ENCODE measurements around the gene MGMT. TPM values are rescaled to one million over a fixed set of nuclear protein-coding genes. Genes with fewer than 3 reads are reported as not detected.

MGMT gene
- total RNA-seq, 1 donor from 2014 or later = 19.4 TPM

DNA sequence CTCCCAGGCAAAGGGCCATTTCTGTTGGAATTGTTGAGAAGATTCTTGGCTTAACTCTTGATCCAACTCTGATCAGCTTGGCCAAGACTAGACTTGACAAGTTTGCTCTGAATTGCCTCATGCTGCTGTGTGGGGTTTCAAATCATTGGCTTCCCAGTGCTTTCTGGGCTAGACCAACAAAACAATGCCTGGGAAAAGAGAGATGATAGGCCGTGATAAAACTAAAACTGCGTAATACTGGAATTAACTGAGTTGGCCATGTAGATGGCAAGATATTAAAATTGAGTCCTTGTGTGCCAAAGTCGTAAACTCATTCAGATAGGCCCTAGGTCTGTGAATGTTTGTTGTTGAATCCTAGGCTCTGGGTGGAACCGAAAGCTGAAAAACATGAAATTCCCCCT lies 222.6 kb downstream of the MGMT start:
- Histone ChIP-seq H3K4me3 (no peak overlapping the region), H3K27ac (no peak overlapping the region), H3K4me1 (no peaks in the 10 kb centered on the region), H3K9me3 (no peaks in the 10 kb centered on the region), H3K36me3 (no peaks in the 10 kb centered on the region), H3K27me3 (no peaks in the 10 kb centered on the region)
- DNase-seq (no peak), ATAC-seq (no peak)
- TF ChIP-seq, protein P1, sequence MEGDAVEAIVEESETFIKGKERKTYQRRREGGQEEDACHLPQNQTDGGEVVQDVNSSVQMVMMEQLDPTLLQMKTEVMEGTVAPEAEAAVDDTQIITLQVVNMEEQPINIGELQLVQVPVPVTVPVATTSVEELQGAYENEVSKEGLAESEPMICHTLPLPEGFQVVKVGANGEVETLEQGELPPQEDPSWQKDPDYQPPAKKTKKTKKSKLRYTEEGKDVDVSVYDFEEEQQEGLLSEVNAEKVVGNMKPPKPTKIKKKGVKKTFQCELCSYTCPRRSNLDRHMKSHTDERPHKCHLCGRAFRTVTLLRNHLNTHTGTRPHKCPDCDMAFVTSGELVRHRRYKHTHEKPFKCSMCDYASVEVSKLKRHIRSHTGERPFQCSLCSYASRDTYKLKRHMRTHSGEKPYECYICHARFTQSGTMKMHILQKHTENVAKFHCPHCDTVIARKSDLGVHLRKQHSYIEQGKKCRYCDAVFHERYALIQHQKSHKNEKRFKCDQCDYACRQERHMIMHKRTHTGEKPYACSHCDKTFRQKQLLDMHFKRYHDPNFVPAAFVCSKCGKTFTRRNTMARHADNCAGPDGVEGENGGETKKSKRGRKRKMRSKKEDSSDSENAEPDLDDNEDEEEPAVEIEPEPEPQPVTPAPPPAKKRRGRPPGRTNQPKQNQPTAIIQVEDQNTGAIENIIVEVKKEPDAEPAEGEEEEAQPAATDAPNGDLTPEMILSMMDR (IDR thresholded peaks at IDR 0.05) = no peak
- intact Hi-C loops (cut with DNase I) = no loop called here

DNA sequence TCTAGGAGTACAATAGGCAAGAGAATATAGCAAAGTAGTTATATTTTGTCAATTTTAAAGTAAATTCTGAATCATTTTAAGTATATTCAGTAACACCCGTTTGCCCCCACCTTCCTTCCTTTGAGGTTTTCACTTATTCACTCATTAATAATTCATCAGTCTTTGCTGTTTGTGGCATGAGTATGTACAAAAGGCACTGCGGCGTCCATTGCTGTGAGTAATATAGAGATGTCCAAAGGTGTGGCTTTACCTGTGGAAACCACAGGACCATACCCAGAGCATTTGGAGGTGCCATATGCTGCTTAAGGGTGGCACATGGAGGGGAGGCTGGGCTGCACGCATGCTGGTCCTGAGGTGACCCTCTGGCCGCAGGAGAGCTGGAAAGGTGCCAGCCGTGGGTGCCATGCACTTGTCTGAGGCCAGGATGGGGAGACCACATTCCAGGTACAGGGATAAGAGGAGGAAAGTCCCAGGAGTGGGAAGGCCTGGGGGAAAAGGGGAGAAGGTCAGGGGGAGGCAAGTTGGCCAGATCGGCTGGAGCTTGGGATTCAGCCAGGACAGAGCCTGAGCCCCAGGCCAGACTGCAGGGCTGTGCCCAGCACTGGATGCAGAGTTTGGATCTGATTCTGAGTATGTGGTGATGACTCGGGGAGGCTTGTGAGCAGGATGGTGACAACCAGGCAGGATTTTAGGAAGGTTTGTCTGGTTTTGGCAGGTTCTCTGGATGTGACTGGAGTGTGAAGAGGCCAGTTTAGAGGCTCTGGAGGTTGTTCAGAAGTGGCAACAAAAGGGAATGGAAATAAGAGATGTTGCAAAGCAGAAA lies 223.4 kb downstream of the MGMT start:
- H3K4me3 ChIP-seq = no peak overlapping the region
- no peaks in the 10 kb centered on the region for H3K27me3 ChIP-seq
- intact Hi-C loops (cut with DNase I) = no loop called here
- H3K36me3 ChIP-seq = no peaks in the 10 kb centered on the region
- H3K27ac ChIP-seq = no peak overlapping the region
- no peaks in the 10 kb centered on the region for H3K4me1 ChIP-seq
- DNase-seq = no peak
- no peak for ATAC-seq
- no peaks in the 10 kb centered on the region for H3K9me3 ChIP-seq
- TF ChIP-seq, protein P1 (IDR thresholded peaks at IDR 0.05) = no peak

DNA sequence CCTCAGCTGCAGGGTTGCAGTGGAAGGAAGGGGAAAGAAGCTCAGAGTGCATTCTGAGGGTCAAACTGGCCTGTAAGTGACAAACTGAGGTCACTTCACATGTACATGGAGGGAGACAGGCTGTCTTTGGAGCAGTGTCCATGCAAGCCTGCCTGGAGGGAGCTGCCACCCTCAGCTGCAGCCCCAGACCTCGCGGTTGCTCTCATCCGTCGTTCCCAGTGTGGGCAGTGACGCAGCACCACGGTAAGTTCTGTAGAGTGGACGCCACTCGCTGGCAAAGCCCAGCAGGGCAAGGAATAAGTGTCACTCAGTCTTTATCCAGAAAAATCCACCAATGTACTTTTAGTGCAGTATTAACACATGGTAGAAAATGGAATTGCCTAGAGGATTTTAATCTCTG lies 225.7 kb downstream of the MGMT start:
- Histone ChIP-seq H3K4me3 (no peak overlapping the region), H3K27ac (no peak overlapping the region), H3K36me3 (no peaks in the 10 kb centered on the region), H3K4me1 (no peaks in the 10 kb centered on the region), H3K9me3 (no peaks in the 10 kb centered on the region), H3K27me3 (no peaks in the 10 kb centered on the region)
- intact Hi-C loops (cut with DNase I) = no loop called here
- ATAC-seq = no peak
- DNase-seq = no peak
- TF ChIP-seq, protein P1 (IDR thresholded peaks at IDR 0.05) = no peak

DNA sequence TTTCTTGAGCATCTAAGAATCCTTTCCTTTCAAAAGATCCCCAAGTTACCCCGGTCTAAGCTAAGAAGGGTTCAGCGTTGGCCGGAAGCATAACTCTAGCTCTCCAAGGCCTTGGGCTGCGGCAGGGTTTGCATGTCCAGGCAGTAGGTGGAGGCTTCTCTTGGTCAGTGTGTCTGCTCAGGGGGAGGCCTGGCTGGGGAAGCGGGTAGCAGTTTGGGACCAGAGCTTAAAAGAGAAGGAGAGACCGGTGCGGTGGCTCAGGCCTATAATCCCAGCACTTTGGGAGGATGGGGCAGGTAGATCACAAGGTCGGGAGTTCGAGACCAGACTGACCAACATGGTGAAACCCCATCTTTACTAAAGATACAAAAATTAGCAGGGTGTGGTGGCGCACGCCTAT lies 226.3 kb downstream of the MGMT start:
- Histone ChIP-seq H3K4me3 (no peak overlapping the region), H3K27ac (no peak overlapping the region), H3K4me1 (no peaks in the 10 kb centered on the region), H3K36me3 (no peaks in the 10 kb centered on the region), H3K9me3 (no peaks in the 10 kb centered on the region), H3K27me3 (no peaks in the 10 kb centered on the region)
- ATAC-seq (no peak), DNase-seq (no peak)
- TF ChIP-seq, protein P1 (IDR thresholded peaks at IDR 0.05) = no peak
- intact Hi-C loops (cut with DNase I) = no loop called here

DNA sequence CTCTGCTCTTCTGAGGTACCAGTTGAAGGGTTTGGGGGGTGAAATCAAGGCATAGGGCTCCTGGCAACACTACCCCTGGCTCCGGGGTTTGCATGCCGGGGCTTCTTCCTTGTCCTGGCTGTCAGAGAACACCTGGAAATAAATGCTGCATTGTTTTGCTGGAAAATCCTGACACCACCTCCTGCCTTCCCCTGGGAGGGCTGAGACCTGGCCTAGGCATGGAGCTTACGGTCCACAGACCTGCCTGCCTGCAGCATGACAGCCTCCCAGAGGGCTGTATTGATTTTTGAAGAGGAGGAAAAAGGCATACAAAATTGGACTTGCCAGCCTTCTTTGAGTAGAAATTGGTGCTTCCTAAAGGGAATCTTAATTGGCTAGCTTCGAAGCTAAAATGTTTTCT lies 227.1 kb downstream of the MGMT start:
- DNase-seq = no peak
- no peaks in the 10 kb centered on the region for H3K36me3 ChIP-seq
- H3K27me3 ChIP-seq = no peaks in the 10 kb centered on the region
- H3K4me3 ChIP-seq = no peak overlapping the region
- ATAC-seq = no peak
- no peak overlapping the region for H3K27ac ChIP-seq
- intact Hi-C loops (cut with DNase I) = no loop called here
- TF ChIP-seq, protein P1 (IDR thresholded peaks at IDR 0.05) = no peak
- H3K9me3 ChIP-seq = no peaks in the 10 kb centered on the region
- H3K4me1 ChIP-seq = no peaks in the 10 kb centered on the region
